ENCODE results near the gene NMRK2.

The NMRK2 gene

DNA sequence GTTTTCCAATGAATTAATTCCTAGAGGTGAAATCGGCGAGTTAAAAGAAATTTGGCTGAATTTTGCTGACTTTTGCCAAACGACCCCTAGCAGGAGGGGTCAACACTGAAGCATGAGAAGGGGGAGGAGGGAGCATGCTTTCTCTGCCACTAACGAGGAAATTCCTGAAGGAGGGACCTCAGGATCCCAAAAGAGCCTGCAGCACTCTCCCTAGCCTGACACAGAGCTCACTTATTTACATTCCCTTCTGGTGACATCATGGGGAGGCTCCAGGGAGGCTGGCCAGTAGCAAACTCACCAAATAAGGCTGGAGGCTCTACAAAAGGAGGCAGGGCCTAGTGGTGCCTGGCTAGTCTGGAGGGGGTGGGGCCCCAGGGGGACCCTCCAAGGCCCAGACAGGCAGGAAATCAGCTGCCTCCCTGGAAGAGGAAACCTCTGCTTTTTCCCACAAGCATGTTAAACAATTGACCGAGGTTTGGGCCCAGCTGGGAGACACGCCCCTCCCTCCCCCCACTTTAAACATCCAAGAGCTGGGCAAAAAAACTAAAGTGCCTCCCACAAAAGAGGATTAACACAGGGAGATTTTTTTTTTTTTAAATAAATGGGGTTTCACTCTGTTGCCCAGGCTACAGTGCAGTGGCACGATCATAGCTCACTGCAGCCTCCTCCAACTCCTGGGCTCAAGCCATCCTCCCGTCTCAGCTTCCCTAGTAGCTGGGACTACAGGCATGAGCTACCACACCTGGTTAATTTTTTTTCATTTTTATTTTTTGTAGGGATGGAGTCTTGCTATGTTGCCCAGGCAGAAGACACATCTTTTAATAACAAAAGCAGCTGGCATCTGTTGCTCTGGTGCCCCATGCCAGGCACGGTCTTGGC is 35.9 kb downstream of the NMRK2 start:
- H3K27ac ChIP-seq, result peak overlapping the region; percentile 98 to 100
- peak overlapping the region; percentile 99 for H3K4me3 ChIP-seq
- DNase-seq (ENCODE audit: low spot score), result peak; percentile 96
- no peak for TF ChIP-seq CTCF (IDR thresholded peaks at IDR 0.05)

GRCh38 chr19:3969435-3970312 is 36.8 kb downstream of the NMRK2 start:
- TF ChIP-seq CTCF (IDR thresholded peaks at IDR 0.05), result no peak
- Histone ChIP-seq H3K4me3 (peak overlapping the region; percentile 99), H3K27ac (peak overlapping the region; percentile 98 to 100)
- no peak for DNase-seq (ENCODE audit: low spot score)

GRCh38 chr19:3970313-3970807 is 37.5 kb downstream of the NMRK2 start:
- TF ChIP-seq CTCF (IDR thresholded peaks at IDR 0.05), result no peak

GRCh38 chr19:3970808-3971598 is 38.1 kb downstream of the NMRK2 start, which contains the start of gene DAPK3:
Gene DAPK3, minus strand, starts transcription at chr19:3971099. Its CDS starts 1,364 bp downstream, at chr19:3969735.
- peak; percentile 99 for DNase-seq (ENCODE audit: low spot score)
- peak within 1 kb of the TSS; percentile 98 to 100 for H3K27ac ChIP-seq
- H3K4me3 ChIP-seq, result peak within 1 kb of the TSS; percentile 99
- TF ChIP-seq CTCF (IDR thresholded peaks at IDR 0.05), result no peak

More at GRCh38 chr19:3970313-3970807, 37.5 kb downstream of the NMRK2 start:
- no peak for DNase-seq (ENCODE audit: low spot score)
- peak overlapping the region; percentile 98 to 100 for H3K27ac ChIP-seq
- H3K4me3 ChIP-seq, result peak overlapping the region; percentile 99

DNA sequence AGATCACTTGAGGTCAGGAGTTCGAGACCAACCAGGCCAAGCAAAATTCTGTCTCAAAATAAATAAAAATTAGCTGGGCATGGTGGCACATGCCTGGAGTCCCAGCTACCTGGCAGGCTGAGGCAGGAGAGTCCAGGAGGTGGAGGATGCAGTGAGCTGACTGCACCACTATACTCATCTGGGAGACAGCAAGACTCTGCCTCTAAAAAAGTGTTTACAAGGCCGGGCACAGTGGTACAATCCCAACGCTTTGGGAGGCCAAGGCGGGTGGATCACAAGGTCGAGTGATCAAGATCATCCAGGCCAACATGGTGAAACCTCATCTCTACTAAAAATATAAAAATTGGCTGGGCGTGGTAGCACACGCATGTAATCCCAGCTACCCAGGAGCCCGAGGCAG is 42.3 kb downstream of the NMRK2 start:
- H3K4me3 ChIP-seq, result no peak overlapping the region
- no peak overlapping the region for H3K27ac ChIP-seq
- TF ChIP-seq CTCF (IDR thresholded peaks at IDR 0.05), result no peak
- DNase-seq (ENCODE audit: low spot score), result no peak

DNA sequence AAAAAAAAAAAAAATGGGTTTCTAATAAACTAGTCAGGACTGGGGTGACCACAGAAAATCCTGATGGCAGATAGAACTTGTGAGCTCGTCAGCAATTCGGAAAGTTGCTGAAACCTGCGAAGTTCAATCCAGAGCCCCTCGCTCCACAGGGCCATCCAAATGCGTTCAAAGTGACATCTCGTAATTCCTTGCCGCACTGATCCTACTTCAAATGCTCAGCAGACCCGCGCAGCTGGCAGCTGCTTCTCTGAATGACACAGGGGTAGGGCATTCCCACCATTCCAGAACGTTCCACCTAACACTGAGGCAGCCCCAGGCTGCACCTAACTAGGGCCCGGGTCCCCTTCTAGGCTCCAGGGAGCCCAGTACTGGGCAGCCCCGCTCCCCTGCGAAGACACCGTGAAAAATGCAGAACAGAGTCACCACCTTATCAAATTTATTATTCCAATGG is 42.8 kb downstream of the NMRK2 start:
- Histone ChIP-seq H3K4me3 (no peak overlapping the region), H3K27ac (no peak overlapping the region)
- DNase-seq (ENCODE audit: low spot score), result no peak
- TF ChIP-seq CTCF (IDR thresholded peaks at IDR 0.05), result no peak
